Thyroid gland (tissue), 4 donors: Measurements from ENCODE around the gene DLG2.

Source experiments
- CTCF ChIP-seq, 6 experiments: fragments of 200-600 bp in 3 of 6; fragments of 450-650 bp in 3 of 6; sonication (generic) in 3 of 6; IDR thresholded peaks; one replicate each; pipeline ENCODE4 v1.5.1; 2016 to 2019; ENCODE audit warnings: antibody characterized with exemption in 6 of 6, mild to moderate bottlenecking in 2 of 6, inconsistent platforms in 1 of 6, moderate library complexity in 1 of 6
- POLR2A ChIP-seq, 2 donors: fragments of 450-650 bp; IDR thresholded peaks; one replicate each; pipeline ENCODE4 v1.6.1; 2017; ENCODE audit warnings: antibody characterized with exemption in 2 of 2, mild to moderate bottlenecking in 2 of 2, moderate library complexity in 1 of 2

DNA sequence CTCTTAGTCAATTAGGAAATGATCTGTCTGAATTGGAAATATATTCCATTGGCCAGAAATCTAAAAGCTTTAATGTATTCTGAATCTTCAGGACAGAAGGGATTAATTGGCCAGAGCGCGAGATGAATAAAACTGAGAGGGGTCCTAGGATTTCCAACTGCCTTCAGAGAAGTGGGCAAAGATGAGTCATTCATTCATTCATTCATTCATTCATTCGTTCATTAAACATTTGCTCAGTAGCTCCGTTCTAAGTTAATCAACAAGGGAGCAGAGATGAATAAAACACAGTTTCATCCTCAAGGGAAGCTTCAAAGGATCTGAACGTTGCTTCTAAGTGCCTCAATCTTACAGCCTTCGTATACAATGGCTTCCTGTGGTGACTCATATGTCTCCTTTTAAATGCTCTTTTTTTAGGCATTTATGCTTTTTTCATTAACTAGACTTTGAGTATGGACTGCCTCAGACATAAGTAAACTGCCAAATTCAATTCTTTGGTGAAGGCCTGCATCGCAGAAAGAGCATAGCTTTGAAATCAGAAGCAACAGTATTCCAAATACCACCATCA, 1803.6 kb downstream of the DLG2 start:
- TF ChIP-seq CTCF (IDR thresholded peaks at IDR 0.05) (no peak), POLR2A (IDR thresholded peaks at IDR 0.05) (no peak)
